ENCODE measurements around the gene LGALS7B. TPM values are rescaled to one million over a fixed set of nuclear protein-coding genes. Genes with fewer than 3 reads are reported as not detected.

The LGALS7B gene
- polyA plus RNA-seq, 12 donors: 0.93 to 126 (median 7.2) TPM; not detected in 6

Other genes with a start within 250 kb of the LGALS7B start
- gene MAP4K1, start 171.2 kb upstream of the LGALS7B start, polyA plus RNA-seq (ENCODE audit: insufficient read length in 12 of 12): 10 to 100 TPM in 5 of 12 donors, 1 to 10 TPM in 5, not detected in 2; 1.8 to 17.8 (median 10.3) TPM
- gene EIF3K, start 170.0 kb upstream of the LGALS7B start, polyA plus RNA-seq (ENCODE audit: insufficient read length in 12 of 12): 100 to 1,000 TPM; 195 to 996 (median 338) TPM
- gene ACTN4, start 141.6 kb upstream of the LGALS7B start, polyA plus RNA-seq (ENCODE audit: insufficient read length in 12 of 12): 100 to 1,000 TPM; 116 to 322 (median 196) TPM
- gene CAPN12, start 44.7 kb upstream of the LGALS7B start, polyA plus RNA-seq (ENCODE audit: insufficient read length in 12 of 12): 1 to 10 TPM in 6 of 12 donors, under 1 TPM in 4, not detected in 2; 0.64 to 5.1 (median 1.3) TPM
- gene LGALS7, start 15.7 kb upstream of the LGALS7B start, polyA plus RNA-seq (ENCODE audit: insufficient read length in 12 of 12): 1 to 10 TPM in 5 of 12 donors, under 1 TPM in 3, not detected in 4; 0.33 to 8.7 (median 1.0) TPM
- gene LGALS4, start 23.7 kb downstream of the LGALS7B start, polyA plus RNA-seq (ENCODE audit: insufficient read length in 12 of 12): 100 to 1,000 TPM in 1 of 12 donors, 1 to 10 TPM in 4, under 1 TPM in 6, not detected in 1; 0.50 to 236 (median 0.88) TPM
- gene ECH1, start 42.6 kb downstream of the LGALS7B start, polyA plus RNA-seq (ENCODE audit: insufficient read length in 12 of 12): 100 to 1,000 TPM in 7 of 12 donors, 10 to 100 TPM in 4, not detected in 1; 86.5 to 129 (median 102) TPM
- gene HNRNPL, start 60.8 kb downstream of the LGALS7B start, polyA plus RNA-seq (ENCODE audit: insufficient read length in 12 of 12): over 10,000 TPM in 1 of 12 donors, 100 to 1,000 TPM in 11; 251 to 16,091 (median 284) TPM
- 10 to 100 TPM in 3 of 12 donors, 1 to 10 TPM in 8, not detected in 1; 6.4 to 17.9 (median 9.0) TPM for gene RINL, start 89.1 kb downstream of the LGALS7B start, polyA plus RNA-seq (ENCODE audit: insufficient read length in 12 of 12)
- 100 to 1,000 TPM in 7 of 12 donors, 10 to 100 TPM in 4, not detected in 1; 74.8 to 135 (median 104) TPM for gene SIRT2, start 110.4 kb downstream of the LGALS7B start, polyA plus RNA-seq (ENCODE audit: insufficient read length in 12 of 12)
- gene NFKBIB, start 110.8 kb downstream of the LGALS7B start, polyA plus RNA-seq (ENCODE audit: insufficient read length in 12 of 12): 10 to 100 TPM in 3 of 12 donors, 1 to 10 TPM in 8, not detected in 1; 5.8 to 19.6 (median 7.2) TPM
- gene CCER2, start 123.0 kb downstream of the LGALS7B start, polyA plus RNA-seq (ENCODE audit: insufficient read length in 12 of 12): 10 to 100 TPM in 1 of 12 donors, 1 to 10 TPM in 10, not detected in 1; 2.7 to 14.5 (median 4.5) TPM
- 10 to 100 TPM in 11 of 12 donors, not detected in 1; 16.9 to 42.8 (median 26.5) TPM for gene SARS2, start 141.6 kb downstream of the LGALS7B start, polyA plus RNA-seq (ENCODE audit: insufficient read length in 12 of 12)
- 10 to 100 TPM in 11 of 12 donors, not detected in 1; 13.6 to 26.5 (median 14.8) TPM for gene MRPS12, start 141.7 kb downstream of the LGALS7B start, polyA plus RNA-seq (ENCODE audit: insufficient read length in 12 of 12)
- gene FBXO17, start 186.5 kb downstream of the LGALS7B start, polyA plus RNA-seq (ENCODE audit: insufficient read length in 12 of 12): 10 to 100 TPM in 11 of 12 donors, not detected in 1; 22.6 to 33.6 (median 28.0) TPM
- 10 to 100 TPM in 1 of 12 donors, 1 to 10 TPM in 9, under 1 TPM in 1, not detected in 1; 0.89 to 10.3 (median 2.5) TPM for gene FBXO27, start 243.3 kb downstream of the LGALS7B start, polyA plus RNA-seq (ENCODE audit: insufficient read length in 12 of 12)